HL-60 (cell line): ENCODE measurements around the gene CA6.

Experiments used
- CTCF ChIP-seq: IDR thresholded peaks from one replicate; pipeline ENCODE4 v1.5.1; 2011; ENCODE audit warnings: low read length, control low read depth, inconsistent platforms; ENCODE audit not compliant: insufficient read depth
- GABPA ChIP-seq: IDR thresholded peaks from 2 replicates; pipeline ENCODE4 v1.6.1; 2012; ENCODE audit warnings: low read depth
- POLR2AphosphoS5 ChIP-seq: IDR thresholded peaks from 2 replicates; pipeline ENCODE4 v1.6.1; 2012; ENCODE audit warnings: low read depth
- REST ChIP-seq: IDR thresholded peaks from 2 replicates; pipeline ENCODE4 v1.6.1; 2012; ENCODE audit warnings: low read depth; ENCODE audit not compliant: insufficient replicate concordance
- SPI1 ChIP-seq: IDR thresholded peaks from 2 replicates; pipeline ENCODE4 v1.6.1; 2012; ENCODE audit warnings: low read depth, mild to moderate bottlenecking, borderline replicate concordance

- TF ChIP-seq CTCF, result no peak
- no peak for TF ChIP-seq REST
- no peak for TF ChIP-seq SPI1
- TF ChIP-seq GABPA, result no peak
- TF ChIP-seq POLR2AphosphoS5, result no peak
These were observed 74.2 kb downstream of the CA6 start for GRCh38 chr1:9019896-9020295.
